H9 (cell line): ENCODE results near the gene PPM1G. TPM values are rescaled to one million over a fixed set of nuclear protein-coding genes. Genes with fewer than 3 reads are reported as not detected.

Experiments
- DNase-seq: peaks from one replicate; pipeline ENCODE4 v3.0.0-alpha.2; 2017
- H2AFZ ChIP-seq: one replicate; pipeline ENCODE4 v1.6.1; 2013; ENCODE audit warnings: mild to moderate bottlenecking, low read length, control low read depth, moderate library complexity
- H2AK5ac ChIP-seq: 2 replicates; pipeline ENCODE4 v1.6.1; 2013; ENCODE audit warnings: low read length, control low read depth, mixed read lengths; ENCODE audit not compliant: insufficient read length
- H2BK120ac ChIP-seq: one replicate; pipeline ENCODE4 v1.6.1; 2013; ENCODE audit warnings: low read depth, mild to moderate bottlenecking, low read length, control low read depth, inconsistent platforms; ENCODE audit not compliant: poor library complexity, severe bottlenecking
- H2BK12ac ChIP-seq: 2 replicates; pipeline ENCODE4 v1.6.1; 2013; ENCODE audit warnings: low read length, control low read depth, mixed read lengths, low read depth; ENCODE audit not compliant: insufficient read length
- H2BK15ac ChIP-seq: 2 replicates; pipeline ENCODE4 v1.6.1; 2013; ENCODE audit warnings: low read depth, low read length, control low read depth
- H2BK20ac ChIP-seq: one replicate; pipeline ENCODE4 v1.6.1; 2013; ENCODE audit warnings: low read depth, mild to moderate bottlenecking, low read length, control low read depth, inconsistent platforms; ENCODE audit not compliant: poor library complexity, severe bottlenecking
- H2BK5ac ChIP-seq: 2 replicates; pipeline ENCODE4 v1.6.1; 2013; ENCODE audit warnings: low read length, control low read depth, mixed read lengths; ENCODE audit not compliant: insufficient read length
- H3K14ac ChIP-seq: 2 replicates; pipeline ENCODE4 v1.6.1; 2013; ENCODE audit warnings: low read length, control low read depth; ENCODE audit not compliant: insufficient read depth
- H3K18ac ChIP-seq: 2 replicates; pipeline ENCODE4 v1.6.1; 2013; ENCODE audit warnings: low read depth, mild to moderate bottlenecking, mixed read lengths, low read length, control low read depth; ENCODE audit not compliant: insufficient read length
- H3K23ac ChIP-seq: 2 replicates; pipeline ENCODE4 v1.6.1; 2013; ENCODE audit warnings: low read length, control low read depth, mixed read lengths, low read depth; ENCODE audit not compliant: insufficient read length
- H3K23me2 ChIP-seq: 2 replicates; pipeline ENCODE4 v1.6.1; 2013; ENCODE audit warnings: low read depth, mild to moderate bottlenecking, mixed read lengths, low read length, control low read depth; ENCODE audit not compliant: insufficient read length, poor library complexity, severe bottlenecking
- H3K27ac ChIP-seq: 2 replicates; pipeline ENCODE4 v1.5.1; 2013; ENCODE audit warnings: low read length, control low read depth, mixed read lengths, low read depth; ENCODE audit not compliant: insufficient read length
- H3K27me3 ChIP-seq: 2 replicates; pipeline ENCODE4 v1.6.1; 2013; ENCODE audit warnings: low read length, control low read depth, inconsistent platforms; ENCODE audit not compliant: insufficient read depth
- H3K4ac ChIP-seq: 2 replicates; pipeline ENCODE4 v1.6.1; 2013; ENCODE audit warnings: low read depth, mild to moderate bottlenecking, control low read depth, inconsistent platforms, low read length, moderate library complexity
- H3K4me1 ChIP-seq: 2 replicates; pipeline ENCODE4 v1.6.1; 2013; ENCODE audit warnings: low read length, control low read depth, inconsistent platforms; ENCODE audit not compliant: insufficient read depth
- H3K4me2 ChIP-seq: 2 replicates; pipeline ENCODE4 v1.6.1; 2013; ENCODE audit warnings: low read length, control low read depth, mixed read lengths; ENCODE audit not compliant: insufficient read length, insufficient read depth
- H3K56ac ChIP-seq: 2 replicates; pipeline ENCODE4 v1.6.1; 2013; ENCODE audit warnings: low read depth, mild to moderate bottlenecking, mixed read lengths, low read length, control low read depth; ENCODE audit not compliant: insufficient read length
- H3K79me1 ChIP-seq: 2 replicates; pipeline ENCODE4 v1.6.1; 2013; ENCODE audit warnings: low read depth, mild to moderate bottlenecking, moderate library complexity, low read length, control low read depth, inconsistent platforms; ENCODE audit not compliant: insufficient read depth, poor library complexity, severe bottlenecking
- H3K79me2 ChIP-seq: 2 replicates; pipeline ENCODE4 v1.6.1; 2013; ENCODE audit warnings: low read length, control low read depth, inconsistent platforms; ENCODE audit not compliant: insufficient read depth
- H3K9ac ChIP-seq: 2 replicates; pipeline ENCODE4 v1.6.1; 2013; ENCODE audit warnings: low read length, control low read depth, mixed read lengths; ENCODE audit not compliant: insufficient read length; ENCODE audit errors: extremely low read depth
- H3K9me3 ChIP-seq: one replicate; pipeline ENCODE4 v1.6.1; 2013; ENCODE audit warnings: low read depth, low read length, inconsistent platforms; ENCODE audit not compliant: control insufficient read depth
- H3T11ph ChIP-seq: one replicate; pipeline ENCODE4 v1.6.1; 2013; ENCODE audit warnings: mild to moderate bottlenecking, low read length, control low read depth, inconsistent platforms
- H4K20me1 ChIP-seq: one replicate; pipeline ENCODE4 v1.6.1; 2013; ENCODE audit not compliant: control insufficient read depth, insufficient read length, insufficient read depth
- H4K5ac ChIP-seq: 2 replicates; pipeline ENCODE4 v1.6.1; 2013; ENCODE audit warnings: low read depth, mild to moderate bottlenecking, mixed read lengths, low read length, control low read depth; ENCODE audit not compliant: insufficient read length
- H4K8ac ChIP-seq: replicated peaks from 2 replicates; pipeline ENCODE4 v1.6.1; 2013; ENCODE audit warnings: low read length, control low read depth, mixed read lengths, low read depth; ENCODE audit not compliant: insufficient read length
- H4K91ac ChIP-seq: 2 replicates; pipeline ENCODE4 v1.6.1; 2013; ENCODE audit warnings: low read depth, mild to moderate bottlenecking, moderate library complexity, mixed read lengths, low read length, control low read depth; ENCODE audit not compliant: insufficient read length
- H3K27ac Mint-ChIP-seq, 3 experiments: 2 replicates in 2 of 3; 3 replicates in 1 of 3; pipeline ENCODE4 v1.8.0; 2020 to 2021; ENCODE audit warnings: mixed read lengths in 3 of 3, mild to moderate bottlenecking in 1 of 3, moderate library complexity in 1 of 3
- H3K27me3 Mint-ChIP-seq: 2 replicates; pipeline ENCODE4 v1.8.0; 2021; ENCODE audit warnings: low read depth, mild to moderate bottlenecking, moderate library complexity, mixed read lengths
- H3K36me3 Mint-ChIP-seq, 3 experiments: 2 replicates in 2 of 3; 3 replicates in 1 of 3; pipeline ENCODE4 v1.8.0; 2020 to 2021; ENCODE audit warnings: low read depth in 3 of 3, mixed read lengths in 3 of 3; ENCODE audit not compliant: insufficient read depth in 1 of 3
- H3K4me1 Mint-ChIP-seq, 2 experiments: 2 replicates each; pipeline ENCODE4 v1.8.0; 2020; ENCODE audit warnings: mixed read lengths in 2 of 2
- H3K4me3 Mint-ChIP-seq, 2 experiments: 2 replicates in 1 of 2; 3 replicates in 1 of 2; pipeline ENCODE4 v1.8.0; 2020 to 2021; ENCODE audit warnings: mild to moderate bottlenecking in 2 of 2, mixed read lengths in 2 of 2, moderate library complexity in 1 of 2
- H3K9me3 Mint-ChIP-seq, 2 experiments: 2 replicates in 1 of 2; 3 replicates in 1 of 2; pipeline ENCODE4 v1.8.0; 2020; ENCODE audit warnings: mild to moderate bottlenecking in 2 of 2, mixed read lengths in 2 of 2, moderate library complexity in 1 of 2
- WGBS: extraction: QIAGEN DNeasy Blood & Tissue Kit; methylation state at CpG from one replicate; pipeline ENCODE4 v1.1.7; 2013; ENCODE audit warnings: missing lambda C conversion rate, low lambda C conversion rate, mixed read lengths; ENCODE audit not compliant: insufficient read length; ENCODE audit errors: extremely low coverage; 5-methylcytosine and 5-hydroxymethylcytosine counted together
- total RNA-seq: library from RNA; stranded (reverse); gene quantifications from 2 replicates; pipeline ENCODE4 v1.2.1, GENCODE V29; 2021
- TF ChIP-seq, protein P1 (sequence below): fragments of 200-600 bp; sonication (generic); conservative IDR thresholded peaks from 3 replicates; pipeline ENCODE4 v1.8.0; 2021; ENCODE audit warnings: antibody characterized with exemption, mild to moderate bottlenecking

Gene PPM1G
- total RNA-seq, 1 experiment from 2014 or later, result 146 TPM

DNA sequence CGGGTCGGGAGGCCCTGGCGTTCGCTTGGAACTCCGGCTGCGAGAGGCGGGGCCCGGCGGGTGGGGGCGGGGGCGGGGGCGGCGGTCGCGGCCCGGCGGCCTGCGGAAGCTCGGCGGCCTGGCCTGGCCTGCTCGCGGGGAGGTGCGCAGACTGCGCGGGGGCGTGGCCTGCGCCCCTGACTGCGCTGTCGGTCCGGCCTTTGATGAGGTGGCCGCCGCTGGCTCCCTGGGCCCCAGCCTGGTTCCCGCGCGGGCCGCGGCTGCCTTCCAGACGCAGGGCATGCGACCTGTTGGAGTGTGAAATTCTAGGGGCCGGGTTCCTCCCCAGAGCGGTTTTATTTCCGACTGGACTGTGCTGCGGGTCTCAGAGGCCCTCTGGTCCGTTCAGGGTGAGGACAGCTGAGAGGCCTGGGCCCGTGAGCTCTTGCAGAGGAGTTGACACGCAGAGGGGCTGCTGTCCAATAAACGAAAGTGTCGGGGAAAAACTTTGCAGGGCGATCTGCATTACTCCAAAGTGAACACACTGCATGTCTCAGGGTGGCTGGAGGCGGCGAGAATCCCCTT lies 19.7 kb upstream of the PPM1G start:
- Histone ChIP-seq H3K9ac (peak overlapping the region; percentile 24), H2BK120ac (no peak overlapping the region), H3K79me2 (peaks cover 6% of the 10 kb centered on the region; the same call in 1 of the 2 replicates), H3K23me2 (peaks cover 3% of the 10 kb centered on the region), H3K14ac (peak overlapping the region; percentile 33; the same call in 1 of the 2 replicates), H2AFZ (no peak overlapping the region), H4K20me1 (no peaks in the 10 kb centered on the region), H3K4ac (no peak overlapping the region), H3K18ac (no peak overlapping the region), H3K27ac (no peak overlapping the region), H3K27me3 (no peaks in the 10 kb centered on the region), H3K79me1 (peaks cover 6% of the 10 kb centered on the region), H2BK12ac (no peak overlapping the region), H3K4me2 (peak overlapping the region; percentile 78), H3K56ac (no peak overlapping the region), H4K8ac (no peak overlapping the region), H2BK20ac (no peak overlapping the region), H3T11ph (no peak overlapping the region), H4K5ac (no peak overlapping the region), H4K91ac (no peak overlapping the region), H3K23ac (no peak overlapping the region), H2BK5ac (no peak overlapping the region), H3K9me3 (no peaks in the 10 kb centered on the region), H2BK15ac (no peak overlapping the region), H3K4me1 (no peaks in the 10 kb centered on the region), H2AK5ac (no peak overlapping the region)
- TF ChIP-seq, protein P1, sequence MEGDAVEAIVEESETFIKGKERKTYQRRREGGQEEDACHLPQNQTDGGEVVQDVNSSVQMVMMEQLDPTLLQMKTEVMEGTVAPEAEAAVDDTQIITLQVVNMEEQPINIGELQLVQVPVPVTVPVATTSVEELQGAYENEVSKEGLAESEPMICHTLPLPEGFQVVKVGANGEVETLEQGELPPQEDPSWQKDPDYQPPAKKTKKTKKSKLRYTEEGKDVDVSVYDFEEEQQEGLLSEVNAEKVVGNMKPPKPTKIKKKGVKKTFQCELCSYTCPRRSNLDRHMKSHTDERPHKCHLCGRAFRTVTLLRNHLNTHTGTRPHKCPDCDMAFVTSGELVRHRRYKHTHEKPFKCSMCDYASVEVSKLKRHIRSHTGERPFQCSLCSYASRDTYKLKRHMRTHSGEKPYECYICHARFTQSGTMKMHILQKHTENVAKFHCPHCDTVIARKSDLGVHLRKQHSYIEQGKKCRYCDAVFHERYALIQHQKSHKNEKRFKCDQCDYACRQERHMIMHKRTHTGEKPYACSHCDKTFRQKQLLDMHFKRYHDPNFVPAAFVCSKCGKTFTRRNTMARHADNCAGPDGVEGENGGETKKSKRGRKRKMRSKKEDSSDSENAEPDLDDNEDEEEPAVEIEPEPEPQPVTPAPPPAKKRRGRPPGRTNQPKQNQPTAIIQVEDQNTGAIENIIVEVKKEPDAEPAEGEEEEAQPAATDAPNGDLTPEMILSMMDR, result no peak
- H3K9me3 Mint-ChIP-seq, result no peaks in the 10 kb centered on the region
- H3K4me1 Mint-ChIP-seq, result peaks cover 18 to 20% of the 10 kb centered on the region in 2 experiments
- peak overlapping the region; percentile 92 to 93 for H3K4me3 Mint-ChIP-seq
- WGBS, result no CpG with 5 or more reads among the region's 51 CpGs
- peak overlapping the region; percentile 82 to 91 (median 84); a peak in 6 of 7 replicates for H3K27ac Mint-ChIP-seq
- H3K36me3 Mint-ChIP-seq, result peaks cover 9 to 19% (median 11%) of the 10 kb centered on the region in 3 experiments; a peak in 6 of 7 replicates
- peak; percentile 89 for DNase-seq
- H3K27me3 Mint-ChIP-seq, result no peaks in the 10 kb centered on the region
